ENCODE results near the gene STK24. TPM values are rescaled to one million over a fixed set of nuclear protein-coding genes. Genes with fewer than 3 reads are reported as not detected.

Gene STK24
- polyA plus RNA-seq, 3 donors, result 14.2 to 59.8 (median 28.9) TPM

DNA sequence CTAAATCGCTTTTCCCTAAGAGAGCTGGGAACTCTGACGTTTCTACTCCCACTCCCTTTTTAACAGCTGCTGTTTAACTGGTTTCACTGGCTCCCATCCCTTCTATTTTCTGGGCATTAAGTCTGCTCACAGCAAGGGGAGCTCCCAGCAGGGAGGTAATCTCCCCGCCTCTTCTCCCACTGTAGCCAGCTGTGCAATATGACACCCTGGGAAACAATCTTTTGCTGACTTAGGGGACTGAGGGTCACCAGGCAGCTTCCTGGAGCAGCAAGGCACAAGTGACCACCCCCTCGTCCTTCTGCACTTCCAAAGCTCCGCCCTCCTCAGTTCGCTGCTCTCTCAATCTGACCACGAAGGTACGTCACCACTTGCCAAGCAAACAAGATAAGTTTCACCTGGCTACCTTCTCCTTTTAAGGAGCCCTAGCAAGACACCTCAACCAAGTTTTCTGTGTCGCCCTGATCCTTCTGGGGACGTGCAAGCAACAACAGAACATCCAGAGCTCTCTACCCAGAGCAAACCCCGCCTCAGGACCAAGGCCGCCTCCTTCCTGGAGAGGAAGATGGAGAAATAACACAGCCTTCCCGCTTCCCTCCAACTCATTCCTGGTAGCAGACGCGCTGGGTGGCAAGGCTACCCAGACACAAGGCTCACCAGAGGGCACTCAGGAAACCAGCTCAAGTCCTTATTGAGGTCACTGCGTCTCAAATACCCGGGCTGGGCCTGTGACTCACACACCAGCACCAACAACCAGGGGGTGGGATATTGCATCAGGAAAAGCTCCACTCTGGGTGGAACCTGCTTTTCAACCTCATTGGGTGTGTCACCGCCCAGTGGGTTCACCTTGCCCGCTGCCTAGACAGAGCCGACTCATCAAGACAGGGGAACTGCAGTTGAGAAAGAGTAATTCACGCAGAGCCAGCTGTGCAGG lies 92.4 kb downstream of the STK24 start:
- Mint-ChIP-seq H3K36me3 (peaks cover 34 to 42% of the 10 kb centered on the region in 2 donors), H3K9me3 (no peaks in the 10 kb centered on the region), H3K4me1 (peaks cover 40% of the 10 kb centered on the region), H3K4me3 (peak overlapping the region in 1 of 2 donors; percentile 76), H3K27me3 (ENCODE audit: low read depth in 3 of 3) (peaks cover 0 to 8% (median 0%) of the 10 kb centered on the region in 3 donors), H3K27ac (peak overlapping the region; percentile 76 to 97 (median 93))
- Histone ChIP-seq H3K79me2 (ENCODE audit: insufficient read depth, low read length) (peaks cover 76% of the 10 kb centered on the region), H3K4me2 (replicated peaks; ENCODE audit: extremely low read depth, low read length, poor library complexity, severe bottlenecking) (peak overlapping the region; percentile 2), H4K20me1 (ENCODE audit: insufficient read depth, low read length) (peaks cover 97% of the 10 kb centered on the region), H3K36me3 (replicated peaks in 1 of 2; ENCODE audit: control insufficient read depth in 1 of 2, insufficient read depth in 2 of 2, low read length in 2 of 2) (peaks cover 8 to 14% of the 10 kb centered on the region in 2 donors), H2AFZ (ENCODE audit: insufficient read depth, low read depth, low read length, poor library complexity, severe bottlenecking) (no peak overlapping the region), H3K4me3 (replicated peaks in 1 of 3; ENCODE audit: low read depth in 2 of 3, low read length in 3 of 3) (no peak overlapping the region), H3K27me3 (ENCODE audit: control insufficient read depth in 2 of 2, insufficient read depth in 2 of 2, low read length in 2 of 2) (no peaks in the 10 kb centered on the region), H3K9me3 (replicated peaks in 1 of 2; ENCODE audit: control insufficient read depth in 1 of 2, insufficient read depth in 1 of 2, low read length in 2 of 2) (no peaks in the 10 kb centered on the region), H3K9ac (ENCODE audit: insufficient read depth, low read length, poor library complexity, severe bottlenecking) (peak overlapping the region; percentile 39), H3K27ac (ENCODE audit: low read depth in 1 of 2, low read length in 2 of 2) (peak overlapping the region; percentile 1 to 83), H3K4me1 (ENCODE audit: control insufficient read depth in 1 of 2, insufficient read depth in 2 of 2, low read length in 2 of 2) (peaks cover 18 to 26% of the 10 kb centered on the region in 2 donors)
- intact Hi-C loops (cut with micrococcal nuclease), result no loop called here
- DNase-seq, result peak; percentile 97 to 100 (median 99)
- WGBS (ENCODE audit: insufficient coverage), result 67% methylated on average over 7 of the region's 21 CpGs
- TF ChIP-seq, protein P1, sequence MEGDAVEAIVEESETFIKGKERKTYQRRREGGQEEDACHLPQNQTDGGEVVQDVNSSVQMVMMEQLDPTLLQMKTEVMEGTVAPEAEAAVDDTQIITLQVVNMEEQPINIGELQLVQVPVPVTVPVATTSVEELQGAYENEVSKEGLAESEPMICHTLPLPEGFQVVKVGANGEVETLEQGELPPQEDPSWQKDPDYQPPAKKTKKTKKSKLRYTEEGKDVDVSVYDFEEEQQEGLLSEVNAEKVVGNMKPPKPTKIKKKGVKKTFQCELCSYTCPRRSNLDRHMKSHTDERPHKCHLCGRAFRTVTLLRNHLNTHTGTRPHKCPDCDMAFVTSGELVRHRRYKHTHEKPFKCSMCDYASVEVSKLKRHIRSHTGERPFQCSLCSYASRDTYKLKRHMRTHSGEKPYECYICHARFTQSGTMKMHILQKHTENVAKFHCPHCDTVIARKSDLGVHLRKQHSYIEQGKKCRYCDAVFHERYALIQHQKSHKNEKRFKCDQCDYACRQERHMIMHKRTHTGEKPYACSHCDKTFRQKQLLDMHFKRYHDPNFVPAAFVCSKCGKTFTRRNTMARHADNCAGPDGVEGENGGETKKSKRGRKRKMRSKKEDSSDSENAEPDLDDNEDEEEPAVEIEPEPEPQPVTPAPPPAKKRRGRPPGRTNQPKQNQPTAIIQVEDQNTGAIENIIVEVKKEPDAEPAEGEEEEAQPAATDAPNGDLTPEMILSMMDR (IDR thresholded peaks at IDR 0.05), result no peak

DNA sequence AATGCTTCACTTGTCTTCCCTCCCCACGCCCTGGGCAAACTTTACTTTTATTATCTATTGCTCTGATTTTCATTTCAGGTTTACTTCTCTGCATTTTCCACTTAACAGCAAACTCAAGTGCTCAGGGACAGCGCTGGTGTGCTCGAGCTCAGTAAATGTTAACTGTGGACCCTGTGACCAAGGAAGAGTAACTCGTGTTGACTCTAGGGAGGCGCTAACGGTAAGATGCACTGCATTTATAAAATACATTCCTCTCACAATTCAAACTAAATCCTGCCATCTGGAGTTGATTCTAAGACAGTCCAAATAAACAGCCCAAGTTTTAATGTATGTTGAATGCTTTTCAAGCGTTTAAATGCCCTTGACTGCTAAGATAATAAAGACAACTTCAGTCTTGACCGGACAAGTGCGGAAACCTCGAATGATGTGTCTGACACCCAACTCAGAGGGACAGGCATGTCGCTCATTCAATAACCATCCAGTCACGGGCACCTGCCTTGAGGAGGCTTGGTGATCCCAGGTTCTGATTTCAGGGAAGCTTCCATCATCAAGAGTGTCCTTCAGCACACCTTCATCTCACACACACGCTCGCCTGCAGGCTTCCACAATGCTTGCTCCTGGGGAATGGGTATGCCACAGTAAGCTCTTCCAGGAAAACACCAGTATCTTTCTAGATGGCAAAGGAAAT lies 93.2 kb downstream of the STK24 start:
- Histone ChIP-seq H3K27me3 (ENCODE audit: control insufficient read depth in 2 of 2, insufficient read depth in 2 of 2, low read length in 2 of 2) (no peaks in the 10 kb centered on the region), H3K36me3 (replicated peaks in 1 of 2; ENCODE audit: control insufficient read depth in 1 of 2, insufficient read depth in 2 of 2, low read length in 2 of 2) (peaks cover 8 to 14% of the 10 kb centered on the region in 2 donors), H3K4me2 (replicated peaks; ENCODE audit: extremely low read depth, low read length, poor library complexity, severe bottlenecking) (no peak overlapping the region), H2AFZ (ENCODE audit: insufficient read depth, low read depth, low read length, poor library complexity, severe bottlenecking) (no peak overlapping the region), H3K4me3 (replicated peaks in 1 of 3; ENCODE audit: low read depth in 2 of 3, low read length in 3 of 3) (no peak overlapping the region), H3K9ac (ENCODE audit: insufficient read depth, low read length, poor library complexity, severe bottlenecking) (peak overlapping the region; percentile 39), H3K9me3 (replicated peaks in 1 of 2; ENCODE audit: control insufficient read depth in 1 of 2, insufficient read depth in 1 of 2, low read length in 2 of 2) (no peaks in the 10 kb centered on the region), H4K20me1 (ENCODE audit: insufficient read depth, low read length) (peaks cover 97% of the 10 kb centered on the region), H3K27ac (ENCODE audit: low read depth in 1 of 2, low read length in 2 of 2) (peak overlapping the region in 1 of 2 donors; percentile 75), H3K4me1 (ENCODE audit: control insufficient read depth in 1 of 2, insufficient read depth in 2 of 2, low read length in 2 of 2) (peaks cover 18 to 26% of the 10 kb centered on the region in 2 donors), H3K79me2 (ENCODE audit: insufficient read depth, low read length) (peaks cover 73% of the 10 kb centered on the region)
- intact Hi-C loops (cut with micrococcal nuclease), result no loop called here
- peaks cover 37 to 38% of the 10 kb centered on the region in 2 donors for H3K36me3 Mint-ChIP-seq
- H3K27me3 Mint-ChIP-seq (ENCODE audit: low read depth in 3 of 3), result peaks cover 0 to 11% (median 0%) of the 10 kb centered on the region in 3 donors
- peaks cover 41% of the 10 kb centered on the region for H3K4me1 Mint-ChIP-seq
- peak overlapping the region; percentile 72 to 97 (median 93) for H3K27ac Mint-ChIP-seq
- no peak overlapping the region for H3K4me3 Mint-ChIP-seq
- no peaks in the 10 kb centered on the region for H3K9me3 Mint-ChIP-seq
- WGBS (ENCODE audit: insufficient coverage), result over 99% methylated on average over 11 of the region's 14 CpGs
- TF ChIP-seq, protein P1 (IDR thresholded peaks at IDR 0.05), result no peak
- no peak for DNase-seq
